ENCODE data around the gene MED6.

Gene MED6

GRCh38 chr14:70558356-70558755, 42.1 kb downstream of the MED6 start:
- Mint-ChIP-seq H3K27ac (no peak overlapping the region), H3K4me3 (no peak overlapping the region), H3K4me1 (no peaks in the 10 kb centered on the region), H3K27me3 (no peaks in the 10 kb centered on the region), H3K36me3 (peaks cover 34% of the 10 kb centered on the region), H3K9me3 (peaks cover 20% of the 10 kb centered on the region)

GRCh38 chr14:70555890-70556289, 44.6 kb downstream of the MED6 start:
- Mint-ChIP-seq H3K9me3 (peaks cover 4% of the 10 kb centered on the region), H3K4me3 (no peak overlapping the region), H3K27ac (no peak overlapping the region)

GRCh38 chr14:70538087-70538486, 62.4 kb downstream of the MED6 start:
- Mint-ChIP-seq H3K27ac (no peak overlapping the region), H3K36me3 (peaks cover 23% of the 10 kb centered on the region), H3K4me1 (peaks cover 4% of the 10 kb centered on the region), H3K27me3 (no peaks in the 10 kb centered on the region), H3K9me3 (peaks cover 3% of the 10 kb centered on the region), H3K4me3 (no peak overlapping the region)

More at GRCh38 chr14:70555890-70556289, 44.6 kb downstream of the MED6 start:
- H3K27me3 Mint-ChIP-seq = no peaks in the 10 kb centered on the region
- H3K4me1 Mint-ChIP-seq = no peaks in the 10 kb centered on the region
- peaks cover 13% of the 10 kb centered on the region for H3K36me3 Mint-ChIP-seq

- Mint-ChIP-seq H3K4me1 (peaks cover 4% of the 10 kb centered on the region), H3K4me3 (no peak overlapping the region), H3K27me3 (no peaks in the 10 kb centered on the region), H3K27ac (no peak overlapping the region), H3K9me3 (peaks cover 7% of the 10 kb centered on the region), H3K36me3 (peaks cover 33% of the 10 kb centered on the region)
Measured at GRCh38 chr14:70536830-70537229, 63.6 kb downstream of the MED6 start.

GRCh38 chr14:70534904-70535303, 65.6 kb downstream of the MED6 start, which contains the start of gene ADAM20:
ADAM20 (minus strand) TSS chr14:70535004; CDS start chr14:70524757, 10,247 bp downstream.
- no peak within 1 kb of the TSS for H3K27ac Mint-ChIP-seq
- H3K4me3 Mint-ChIP-seq = no peak within 1 kb of the TSS
- H3K9me3 Mint-ChIP-seq = peaks cover 7% of the 10 kb centered on the region
- no peaks in the 10 kb centered on the region for H3K27me3 Mint-ChIP-seq
- peaks cover 4% of the 10 kb centered on the region for H3K4me1 Mint-ChIP-seq
- peaks cover 37% of the 10 kb centered on the region for H3K36me3 Mint-ChIP-seq

Data from activated naive CD4-positive, alpha-beta T cell treated with anti-CD3 and anti-CD28 coated beads, Interleukin-2, amount 50 U/mL, for 24 hours (primary cell).